HG02623 (cell line): Measurements from ENCODE around the gene HAGHL.
"Not testable (repeated sequence)": the region's sequence is repeated elsewhere in the genome, so short reads cannot be mapped to it uniquely, and the experiment has no call there.

Source experiments
- ATAC-seq: cut with Tn5 transposase; IDR thresholded peaks from one replicate; pipeline ENCODE4 v1.9.1; 2021; ENCODE audit warnings: moderate library complexity; ENCODE audit not compliant: unreplicated experiment

HAGHL gene

DNA sequence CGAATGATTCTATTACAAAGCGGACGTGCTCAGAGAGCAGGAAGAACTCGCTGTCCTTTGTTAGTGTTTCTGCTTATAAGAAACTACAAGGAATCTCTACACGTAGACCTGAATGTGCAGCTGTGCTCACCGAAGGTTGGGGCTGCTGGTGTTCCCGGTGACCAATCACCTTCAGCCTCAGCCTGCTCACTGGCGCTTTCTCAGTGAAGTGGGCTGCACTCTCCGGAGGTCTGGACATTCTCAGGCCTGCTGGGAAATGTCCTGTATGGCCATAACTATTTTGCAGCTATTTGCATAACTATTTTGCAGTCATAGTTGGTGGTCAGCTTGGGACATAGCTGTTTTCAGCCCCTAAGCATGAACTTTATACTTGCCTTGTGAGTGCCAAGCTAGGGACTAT is 23.6 kb downstream of the HAGHL start:
- ATAC-seq: no peak

DNA sequence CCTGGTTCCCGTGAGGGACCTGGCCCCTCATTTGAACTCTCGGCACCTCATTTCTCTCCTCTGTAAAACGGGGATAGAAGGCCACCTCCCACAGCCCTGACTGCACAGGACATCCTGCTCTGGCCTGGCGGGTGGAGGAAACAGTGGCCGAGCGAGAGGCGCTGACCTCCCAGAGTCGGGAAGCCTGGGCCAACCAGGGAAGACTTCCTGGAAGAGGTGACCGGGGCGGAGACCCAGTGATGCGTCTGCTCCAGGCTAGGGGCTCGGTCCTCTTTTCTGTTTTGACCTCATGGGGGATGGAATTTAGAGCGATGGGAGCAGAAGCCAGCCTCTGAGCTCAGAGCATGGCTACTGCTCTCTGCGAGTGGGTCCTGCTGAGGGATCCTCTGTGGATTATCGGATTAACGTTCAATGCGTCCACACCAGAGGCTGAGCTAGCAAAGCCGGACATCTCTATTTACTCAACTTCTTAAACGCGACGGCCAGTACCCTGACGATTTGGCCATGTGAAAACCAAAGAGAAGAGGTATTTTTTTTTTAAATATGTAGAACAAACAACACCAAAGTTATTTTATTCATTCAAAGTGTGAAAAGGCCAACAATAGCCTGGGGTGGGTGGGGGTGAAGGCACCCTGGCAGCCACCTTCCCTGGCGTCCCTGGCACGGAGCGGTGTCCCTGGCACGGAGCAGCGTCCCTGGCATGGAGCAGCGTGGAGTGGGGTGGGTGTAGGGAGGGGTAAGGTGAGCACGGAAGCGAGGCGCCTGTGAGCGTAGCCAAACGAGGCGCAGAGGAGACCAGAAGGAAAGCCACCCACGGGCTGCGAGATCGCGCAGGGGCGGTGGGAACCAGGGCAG is 24.5 kb downstream of the HAGHL start:
- ATAC-seq: no peak

DNA sequence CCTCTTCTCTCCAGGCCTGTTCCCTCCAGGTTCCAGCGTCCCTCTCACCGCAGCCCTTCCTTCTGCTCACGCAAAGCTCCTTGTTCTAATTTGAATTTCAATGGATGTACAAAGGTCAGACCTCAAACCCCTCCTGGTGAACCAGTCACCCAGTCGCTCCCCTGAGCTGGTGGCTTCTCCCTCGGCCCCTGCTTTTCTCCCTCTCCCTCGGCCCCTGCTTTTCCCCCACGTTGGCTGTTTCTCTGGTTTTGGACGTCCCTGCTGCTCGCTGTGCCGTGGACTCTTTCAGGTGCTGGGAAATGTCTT is 25.1 kb downstream of the HAGHL start:
- ATAC-seq: no peak

DNA sequence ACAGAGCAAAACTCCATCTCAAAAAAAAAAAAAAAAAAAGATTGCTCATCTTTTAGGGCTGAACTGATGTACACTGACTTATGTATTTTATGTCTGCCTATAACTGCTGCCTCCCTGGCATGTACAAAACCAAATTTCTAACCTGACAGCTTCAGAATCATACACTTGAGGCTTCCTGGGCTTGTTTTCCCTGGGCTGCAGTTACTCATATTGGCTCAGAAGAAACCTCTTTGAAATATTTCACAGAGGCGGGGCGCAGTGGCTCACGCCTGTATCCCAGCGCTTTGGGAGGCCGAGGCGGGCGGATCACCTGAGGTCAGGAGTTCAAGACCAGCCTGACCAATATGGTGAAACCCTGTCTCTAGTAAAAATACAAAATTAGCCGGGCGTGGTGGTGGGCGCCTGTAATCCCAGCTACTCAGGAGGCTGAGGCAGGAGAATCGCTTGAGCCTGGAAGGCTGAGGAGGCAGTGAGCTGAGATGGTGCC is 27.3 kb downstream of the HAGHL start:
- not testable (repeated sequence) for ATAC-seq

DNA sequence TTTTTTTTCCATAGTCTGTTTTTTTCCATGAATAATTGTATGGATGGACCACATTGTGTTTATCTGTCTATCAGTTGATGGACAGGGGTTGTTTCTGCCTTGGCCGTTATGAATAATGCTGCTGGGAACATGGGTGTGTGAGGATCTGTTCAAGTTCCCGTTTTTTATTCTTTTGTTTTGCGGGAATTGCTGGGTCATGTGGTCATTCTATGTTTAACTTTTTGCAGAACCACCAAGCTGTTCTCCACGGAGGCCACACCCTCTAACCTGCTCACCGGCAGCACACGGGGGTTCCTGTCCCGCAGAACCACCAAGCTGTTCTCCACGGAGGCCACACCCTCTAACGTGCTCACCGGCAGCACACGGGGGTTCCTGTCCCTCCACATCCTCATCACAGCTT is 27.8 kb downstream of the HAGHL start:
- no peak for ATAC-seq

DNA sequence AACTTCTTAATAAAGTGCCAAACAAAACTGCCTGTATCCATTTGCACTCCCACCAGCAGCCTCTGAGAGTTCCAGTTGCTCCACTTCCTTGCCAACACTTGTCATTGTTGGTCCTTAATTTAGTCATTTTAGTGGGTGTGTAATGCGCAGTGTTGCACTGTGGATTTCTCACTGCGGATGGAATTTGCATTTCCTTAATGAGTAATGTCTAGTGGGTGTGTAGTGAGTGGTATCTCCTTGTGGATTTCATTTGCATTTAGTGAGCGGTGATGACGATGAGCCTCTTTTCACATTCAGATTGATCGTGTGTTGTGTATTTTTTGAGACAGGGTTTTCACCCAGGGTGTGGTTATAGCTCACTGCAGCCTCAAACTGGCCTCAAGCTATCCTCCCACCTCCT is 29.5 kb downstream of the HAGHL start:
- no peak for ATAC-seq

DNA sequence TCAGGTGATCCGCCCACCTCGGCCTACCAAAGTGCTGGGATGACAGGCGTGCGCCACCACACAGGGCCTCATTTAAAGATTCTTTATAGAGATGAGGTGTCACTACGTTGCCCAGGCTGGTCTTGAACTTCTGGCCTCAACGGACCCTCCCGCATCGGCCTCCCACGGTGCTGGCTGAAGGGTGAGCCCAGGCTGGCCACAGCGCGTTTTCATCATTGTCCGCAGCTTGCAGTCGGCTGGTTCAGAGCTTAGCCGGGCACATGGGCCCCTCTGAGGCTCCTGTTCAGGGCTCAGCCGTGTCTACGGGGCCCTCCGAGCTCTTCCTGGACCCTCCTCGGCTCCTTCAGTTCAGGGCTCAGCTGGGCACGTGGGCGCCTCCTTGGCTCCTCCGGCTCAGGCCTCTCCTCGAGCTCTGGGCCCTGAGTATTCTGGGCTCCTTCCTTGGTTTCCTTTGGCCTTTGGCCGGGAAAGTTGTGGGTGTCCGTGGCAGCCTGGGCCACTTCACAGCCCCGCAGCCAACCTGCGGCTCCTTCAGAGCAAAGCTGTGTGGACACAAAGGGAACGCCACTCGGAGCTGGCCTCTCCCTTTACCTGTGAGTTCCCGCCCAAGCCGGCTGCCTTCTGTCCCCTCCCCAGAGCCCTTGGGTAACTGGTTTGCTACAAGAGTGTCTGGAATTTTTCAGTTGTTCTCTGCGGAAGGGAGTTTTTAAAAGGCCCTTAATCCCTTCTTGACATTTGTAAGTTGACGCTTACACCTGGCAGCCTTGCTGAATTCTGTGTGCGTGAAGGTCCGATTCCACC is 32.4 kb downstream of the HAGHL start:
- ATAC-seq: no peak

DNA sequence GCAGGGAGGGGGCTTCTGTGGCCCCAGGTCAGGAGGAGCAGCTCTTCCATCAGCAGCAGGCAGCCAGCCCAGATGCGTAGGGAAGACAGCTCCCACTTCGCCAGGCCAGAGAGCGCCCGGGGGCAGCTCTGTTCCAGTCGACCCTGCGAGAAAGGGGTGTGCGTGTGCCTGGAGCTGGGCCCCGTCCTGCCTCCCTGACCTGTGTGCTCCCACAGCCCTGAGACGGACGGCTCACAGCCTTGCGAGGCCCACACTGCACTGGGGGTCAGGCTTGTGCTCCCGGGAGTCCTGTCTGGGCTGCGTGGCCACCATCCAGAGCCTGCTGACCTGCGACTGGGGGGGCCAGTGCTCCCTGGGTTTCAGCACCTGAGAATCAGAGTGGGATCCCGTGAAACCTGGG is 33.2 kb downstream of the HAGHL start:
- ATAC-seq: no peak

DNA sequence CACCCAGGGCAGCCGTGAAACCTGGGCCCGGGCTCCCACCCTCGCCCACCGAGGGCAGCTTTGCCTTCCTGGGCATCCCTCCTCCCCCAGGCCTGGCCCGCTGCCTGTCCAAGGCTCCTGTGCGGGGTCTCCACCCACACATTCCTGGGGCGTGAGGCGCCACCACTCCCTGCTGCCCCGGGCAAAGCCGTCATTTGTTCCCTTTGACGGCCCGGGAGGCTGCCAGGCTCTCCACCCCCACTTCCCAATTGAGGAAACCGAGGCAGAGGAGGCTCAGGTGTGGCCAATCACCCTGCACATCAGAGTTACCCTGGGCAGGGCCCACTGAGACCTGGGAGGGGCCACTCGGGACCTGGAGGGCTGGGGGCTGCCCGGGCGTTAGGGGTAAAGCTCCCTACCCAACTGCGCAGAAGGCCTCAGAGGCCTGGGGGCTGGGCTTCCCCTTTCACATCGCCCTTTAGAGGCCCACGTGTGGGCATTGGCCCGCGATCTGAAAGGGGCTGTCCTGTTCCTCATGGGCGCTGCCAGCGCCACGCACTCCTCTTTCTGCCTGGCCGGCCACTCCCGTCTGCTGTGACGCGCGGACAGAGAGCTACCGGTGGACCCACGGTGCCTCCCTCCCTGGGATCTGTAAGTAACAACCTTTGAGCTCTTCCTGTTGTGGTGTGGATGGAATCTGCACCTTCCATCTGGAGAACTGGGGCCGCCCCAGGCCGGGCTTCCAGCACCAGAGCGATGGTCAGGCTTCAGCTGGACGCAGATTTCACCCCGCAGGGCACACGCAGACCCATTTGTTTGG is 33.8 kb downstream of the HAGHL start, which contains the start of gene MSLN:
Gene MSLN (plus strand): TSS at position 190 of the 799 bp plus-strand sequence. CDS start 1,947 bp downstream, outside the sequence.
- ATAC-seq: no peak

DNA sequence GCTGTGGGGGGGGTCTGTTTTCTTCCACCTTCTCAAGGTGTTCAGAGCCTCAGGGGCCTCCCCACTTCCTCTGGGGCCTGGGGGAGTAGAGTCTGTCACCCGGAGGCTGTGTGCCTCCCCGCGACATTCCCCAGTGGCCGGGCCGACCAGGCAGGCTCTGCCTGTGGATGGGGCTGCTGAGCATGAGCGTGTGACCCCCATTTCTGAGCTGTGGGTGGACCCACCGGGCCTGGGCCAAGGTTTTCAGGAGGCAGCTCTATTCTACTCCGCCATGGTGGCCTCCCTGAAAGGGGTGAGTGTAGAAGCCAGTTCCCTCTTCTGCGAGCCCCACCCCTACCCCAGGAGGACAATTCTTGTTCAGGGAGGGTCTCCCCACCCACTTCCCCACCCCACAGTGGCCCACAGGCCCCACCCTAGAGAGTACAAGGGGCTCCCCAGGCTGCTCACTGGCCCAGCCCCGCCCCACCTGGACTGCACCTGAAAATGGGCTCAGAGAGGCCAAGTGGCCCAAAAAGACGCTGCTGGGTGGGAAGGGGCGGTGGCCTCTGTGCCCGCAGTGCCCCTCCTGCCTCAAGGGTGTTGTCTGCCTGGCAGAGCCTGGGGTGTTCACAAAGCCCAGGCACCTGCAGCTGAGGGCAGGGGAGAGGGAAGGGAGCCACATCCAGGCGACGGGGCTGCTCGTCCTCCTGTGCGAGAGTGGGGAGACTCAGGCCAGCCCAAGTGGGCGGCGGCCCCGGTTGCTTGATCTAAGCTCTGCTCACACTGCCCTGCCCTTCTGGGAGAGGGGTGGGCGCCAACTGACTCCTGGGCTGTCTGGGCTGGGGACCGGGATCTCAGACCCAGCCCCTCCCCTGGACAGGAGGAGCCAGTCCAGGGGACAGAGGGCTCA is 35.0 kb downstream of the HAGHL start:
- ATAC-seq: no peak

DNA sequence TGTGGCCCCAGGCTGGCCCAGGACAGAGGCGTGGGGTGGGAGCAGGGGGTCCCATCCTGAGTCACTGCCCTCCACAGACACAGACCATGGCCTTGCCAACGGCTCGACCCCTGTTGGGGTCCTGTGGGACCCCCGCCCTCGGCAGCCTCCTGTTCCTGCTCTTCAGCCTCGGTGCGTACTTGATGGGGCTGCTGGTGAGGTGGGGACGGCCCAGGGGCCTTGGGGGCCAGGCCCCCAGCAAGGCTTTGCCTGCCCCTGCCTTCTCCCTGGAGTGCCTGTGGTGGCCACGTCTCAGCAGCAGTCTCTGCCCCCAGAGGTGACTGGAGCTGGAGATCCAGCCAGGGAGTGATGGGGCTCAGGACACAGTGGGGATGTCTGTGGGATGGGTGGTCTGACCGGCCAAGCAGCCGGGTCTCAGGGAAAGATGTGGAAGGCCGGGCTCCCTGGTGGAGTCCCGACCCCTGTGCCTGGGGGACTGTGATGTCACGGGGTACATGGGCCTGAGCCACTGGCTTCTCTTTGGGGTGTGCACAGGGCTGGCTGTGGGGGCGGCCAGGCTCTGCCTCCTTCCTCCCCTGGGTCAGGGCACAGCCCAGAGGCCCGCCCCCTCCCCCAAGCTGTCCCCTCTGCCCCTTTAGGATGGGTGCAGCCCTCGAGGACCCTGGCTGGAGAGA is 35.8 kb downstream of the HAGHL start:
- no peak for ATAC-seq

DNA sequence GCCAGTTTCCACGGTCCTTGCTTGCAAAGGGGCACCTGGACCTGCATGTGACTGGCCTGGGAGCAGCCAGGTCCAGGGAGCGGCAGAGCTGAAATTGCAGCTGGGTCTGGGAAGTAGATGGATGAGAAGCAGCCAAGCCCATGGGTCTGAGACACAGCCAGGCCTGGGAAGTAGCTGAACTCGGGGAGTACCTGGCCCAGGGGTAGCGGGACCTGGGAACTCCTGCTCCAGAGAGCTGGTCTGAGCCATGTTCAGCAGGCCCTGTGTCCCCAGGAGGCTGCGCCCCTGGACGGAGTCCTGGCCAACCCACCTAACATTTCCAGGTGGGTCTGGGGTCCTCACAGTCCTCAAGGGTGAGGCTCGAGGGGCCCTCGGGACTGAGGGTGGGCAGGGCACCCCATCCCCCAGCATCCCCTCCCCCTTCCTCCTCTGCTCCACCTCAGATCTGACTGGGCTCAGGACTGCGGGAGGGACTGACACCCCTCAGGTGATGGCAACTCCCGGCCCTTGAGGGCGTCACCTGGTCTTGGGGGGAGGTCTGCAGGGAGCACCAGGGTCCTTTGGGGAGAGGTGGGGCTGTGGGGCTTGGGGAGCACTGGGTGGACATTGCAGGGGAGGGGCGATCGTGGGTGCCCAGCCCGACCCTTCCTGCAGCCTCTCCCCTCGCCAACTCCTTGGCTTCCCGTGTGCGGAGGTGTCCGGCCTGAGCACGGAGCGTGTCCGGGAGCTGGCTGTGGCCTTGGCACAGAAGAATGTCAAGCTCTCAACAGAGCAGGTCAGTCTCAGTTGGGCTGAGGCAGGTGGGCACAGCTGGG is 36.7 kb downstream of the HAGHL start:
- no peak for ATAC-seq

DNA sequence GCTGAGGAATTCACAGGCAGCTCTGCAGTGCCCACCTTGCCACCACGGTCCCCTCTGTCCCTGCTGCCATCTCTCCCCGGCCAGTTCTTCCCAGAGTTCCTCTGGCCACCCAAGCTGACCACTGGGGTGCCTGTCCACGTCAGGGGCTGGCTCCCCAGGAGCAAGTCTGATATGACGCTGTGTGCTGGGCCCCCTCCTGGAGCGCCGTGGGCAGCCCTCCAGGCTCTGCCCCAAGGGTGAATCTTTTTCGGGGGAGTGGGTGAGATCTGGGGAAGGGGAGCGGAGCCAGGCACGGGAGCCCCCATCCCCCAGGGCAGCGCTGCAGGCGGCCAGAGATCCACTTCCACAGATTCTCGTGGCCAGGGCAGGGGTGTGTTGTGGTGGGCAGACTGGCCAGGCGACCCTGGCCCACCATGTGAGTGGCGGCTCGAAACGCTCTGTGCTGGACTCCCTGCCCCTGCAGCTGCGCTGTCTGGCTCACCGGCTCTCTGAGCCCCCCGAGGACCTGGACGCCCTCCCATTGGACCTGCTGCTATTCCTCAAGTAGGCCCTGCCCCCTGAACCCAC is 37.4 kb downstream of the HAGHL start:
- ATAC-seq: no peak

DNA sequence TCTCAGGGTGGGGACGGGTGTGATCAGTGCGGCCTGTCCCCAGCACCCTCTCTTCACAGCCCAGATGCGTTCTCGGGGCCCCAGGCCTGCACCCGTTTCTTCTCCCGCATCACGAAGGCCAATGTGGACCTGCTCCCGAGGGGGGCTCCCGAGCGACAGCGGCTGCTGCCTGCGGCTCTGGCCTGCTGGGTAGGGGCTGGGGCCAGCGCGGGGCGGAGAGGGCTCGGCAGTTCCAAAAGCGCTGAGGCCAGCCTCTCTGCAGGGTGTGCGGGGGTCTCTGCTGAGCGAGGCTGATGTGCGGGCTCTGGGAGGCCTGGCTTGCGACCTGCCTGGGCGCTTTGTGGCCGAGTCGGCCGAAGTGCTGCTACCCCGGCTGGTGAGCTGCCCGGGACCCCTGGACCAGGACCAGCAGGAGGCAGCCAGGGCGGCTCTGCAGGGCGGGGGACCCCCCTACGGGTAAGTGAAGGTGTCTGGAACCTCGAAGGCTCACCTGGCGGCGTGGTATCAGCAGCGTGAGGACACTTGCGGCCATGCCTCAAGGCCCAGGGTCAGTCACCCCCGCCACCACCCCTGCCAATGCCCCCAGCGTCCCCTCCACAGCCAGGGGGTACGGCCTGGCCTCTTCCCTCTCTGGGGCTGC is 38.1 kb downstream of the HAGHL start:
- ATAC-seq: no peak

DNA sequence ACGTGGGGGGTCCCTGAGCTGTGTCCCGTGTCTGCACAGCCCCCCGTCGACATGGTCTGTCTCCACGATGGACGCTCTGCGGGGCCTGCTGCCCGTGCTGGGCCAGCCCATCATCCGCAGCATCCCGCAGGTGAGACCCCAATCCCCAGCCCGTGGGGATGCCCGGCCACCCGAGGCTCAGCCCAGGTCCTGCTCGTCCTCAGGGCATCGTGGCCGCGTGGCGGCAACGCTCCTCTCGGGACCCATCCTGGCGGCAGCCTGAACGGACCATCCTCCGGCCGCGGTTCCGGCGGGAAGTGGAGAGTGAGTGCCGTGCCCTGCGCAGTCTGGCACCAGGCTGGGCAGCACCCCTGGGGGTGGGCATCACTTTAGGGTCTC is 38.6 kb downstream of the HAGHL start:
- ATAC-seq: no peak

DNA sequence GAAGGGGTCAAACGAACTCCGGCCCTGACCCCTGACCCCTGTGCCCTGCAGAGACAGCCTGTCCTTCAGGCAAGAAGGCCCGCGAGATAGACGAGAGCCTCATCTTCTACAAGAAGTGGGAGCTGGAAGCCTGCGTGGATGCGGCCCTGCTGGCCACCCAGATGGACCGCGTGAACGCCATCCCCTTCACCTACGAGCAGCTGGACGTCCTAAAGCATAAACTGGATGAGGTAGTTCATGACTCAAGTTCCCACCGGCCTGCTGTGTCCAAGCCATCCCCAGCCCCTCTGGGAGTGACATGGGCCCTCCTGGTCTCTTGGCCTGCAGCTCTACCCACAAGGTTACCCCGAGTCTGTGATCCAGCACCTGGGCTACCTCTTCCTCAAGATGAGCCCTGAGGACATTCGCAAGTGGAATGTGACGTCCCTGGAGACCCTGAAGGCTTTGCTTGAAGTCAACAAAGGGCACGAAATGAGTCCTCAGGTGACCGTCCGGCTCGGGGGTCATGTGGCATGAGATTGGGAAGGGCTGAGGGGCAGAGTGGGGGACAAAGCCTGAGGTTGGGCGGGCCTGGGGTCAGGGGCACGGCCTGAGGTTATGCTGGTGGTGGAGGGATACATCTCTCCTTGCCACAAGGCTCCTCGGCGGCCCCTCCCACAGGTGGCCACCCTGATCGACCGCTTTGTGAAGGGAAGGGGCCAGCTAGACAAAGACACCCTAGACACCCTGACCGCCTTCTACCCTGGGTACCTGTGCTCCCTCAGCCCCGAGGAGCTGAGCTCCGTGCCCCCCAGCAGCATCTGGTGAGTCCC is 39.3 kb downstream of the HAGHL start:
- ATAC-seq: no peak
